HG03457 (cell line): ENCODE data around the gene RXRA.

ENCODE experiments used
- ATAC-seq: cut with Tn5 transposase; IDR thresholded peaks from one replicate; pipeline ENCODE4 v1.9.1; 2021; ENCODE audit warnings: moderate number of reproducible peaks; ENCODE audit not compliant: unreplicated experiment

Gene RXRA

GRCh38 chr9:134484479-134484878 lies 158.2 kb downstream of the RXRA start:
- ATAC-seq = no peak

- no peak for ATAC-seq
These were observed 159.4 kb downstream of the RXRA start for GRCh38 chr9:134485653-134486052.

DNA sequence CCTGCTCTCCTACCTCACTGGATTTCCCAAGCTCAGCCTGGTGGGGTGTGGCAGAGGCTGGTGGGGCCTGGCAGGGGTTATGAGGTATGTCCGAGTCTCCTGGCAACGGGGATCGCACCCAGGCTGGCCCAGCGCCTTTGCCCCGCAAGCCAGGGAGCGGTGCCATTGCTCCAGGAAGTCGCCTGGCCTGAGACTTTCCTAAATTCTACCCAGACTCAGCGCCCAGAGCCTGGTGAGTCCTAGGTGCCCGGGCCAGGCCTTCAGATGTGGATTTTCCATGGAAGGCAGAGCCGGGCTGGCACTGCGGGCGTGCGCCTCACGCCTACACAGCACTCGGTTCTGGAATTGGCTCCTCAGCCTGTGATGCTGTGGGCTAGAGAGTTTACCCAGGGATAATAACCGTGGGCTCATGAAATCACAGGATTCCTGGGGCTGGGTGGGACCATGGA lies 159.9 kb downstream of the RXRA start:
- ATAC-seq = no peak

DNA sequence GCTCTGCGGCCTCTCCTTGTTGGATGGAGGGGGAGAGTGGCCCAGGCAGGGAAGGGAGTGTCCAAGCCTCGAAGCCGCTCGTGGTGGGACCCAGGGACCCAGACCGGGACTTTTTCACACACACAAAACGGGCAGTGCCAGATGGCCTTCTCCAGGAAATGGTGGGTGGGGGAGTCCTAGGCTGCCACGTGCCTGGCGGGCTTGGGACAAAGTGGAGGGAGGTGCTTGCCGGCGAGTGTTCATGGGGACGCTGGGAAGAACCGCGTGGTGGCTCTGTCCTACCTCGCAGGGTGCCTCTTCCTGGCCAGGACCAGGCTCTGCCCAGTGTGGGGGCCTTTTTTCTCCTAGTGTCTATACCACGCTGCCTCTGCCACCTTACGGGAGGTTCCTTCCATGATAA lies 160.3 kb downstream of the RXRA start:
- ATAC-seq = no peak
